GM12891 (cell line): Measurements from ENCODE around the gene BRSK2.

ENCODE experiments used
- POLR2A ChIP-seq: IDR thresholded peaks from 2 replicates; pipeline ENCODE4 v1.6.1; 2011; ENCODE audit warnings: low read depth, low read length, control low read depth
- POLR2AphosphoS5 ChIP-seq: IDR thresholded peaks from 2 replicates; pipeline ENCODE4 v1.6.1; 2011; ENCODE audit warnings: low read depth, low read length, control low read depth

GRCh38 chr11:1371377-1371776 lies 18.4 kb upstream of the BRSK2 start:
- TF ChIP-seq POLR2A (no peak), POLR2AphosphoS5 (no peak)
